ENCODE results near the gene N4BP2L1.
A peak's percentile ranks its signal among the peaks of the same experiment; 100 is the strongest.

The N4BP2L1 gene

DNA sequence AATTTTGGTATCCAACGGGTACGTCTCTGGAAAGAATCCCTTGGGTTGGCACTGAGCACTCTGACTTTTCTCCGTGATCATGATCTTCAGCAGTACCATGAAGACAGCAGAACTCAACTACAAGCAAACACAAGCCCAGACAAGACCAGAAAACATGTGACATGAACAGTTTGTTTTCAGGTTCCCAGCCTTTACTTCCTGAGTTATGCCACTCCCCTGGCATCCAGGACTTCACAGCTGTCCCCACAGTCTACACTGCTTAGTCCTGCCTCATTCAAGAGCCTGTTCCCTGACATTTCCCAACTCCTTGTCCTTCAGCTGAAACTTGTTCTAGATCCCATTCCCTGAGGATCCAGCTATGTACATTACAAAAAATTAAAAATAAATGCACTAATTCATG lies 4.9 kb upstream of the N4BP2L1 start:
- DNase-seq (ENCODE audit: low read depth in 2 of 2, low spot score in 1 of 2): no peak

DNA sequence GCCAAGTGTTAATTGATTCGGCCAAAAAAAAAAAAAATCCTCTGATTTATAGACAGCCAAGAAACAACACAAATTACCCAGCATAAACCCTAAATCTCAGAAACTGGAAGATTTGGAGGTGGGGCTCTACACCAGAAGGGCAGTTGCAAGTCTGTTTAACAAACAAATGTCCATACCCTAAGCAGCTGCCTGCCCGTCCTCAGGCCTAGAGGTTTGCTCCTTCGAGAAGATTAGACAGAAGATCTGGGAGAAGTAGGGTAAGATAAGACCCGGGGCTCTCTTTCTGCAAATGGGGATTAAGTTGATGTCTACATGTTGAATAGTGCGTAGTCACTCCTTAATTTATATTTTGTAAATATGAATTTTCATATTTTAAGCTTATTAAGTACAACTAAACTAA lies 3.4 kb upstream of the N4BP2L1 start:
- DNase-seq (ENCODE audit: low read depth in 2 of 2, low spot score in 1 of 2): no peak

DNA sequence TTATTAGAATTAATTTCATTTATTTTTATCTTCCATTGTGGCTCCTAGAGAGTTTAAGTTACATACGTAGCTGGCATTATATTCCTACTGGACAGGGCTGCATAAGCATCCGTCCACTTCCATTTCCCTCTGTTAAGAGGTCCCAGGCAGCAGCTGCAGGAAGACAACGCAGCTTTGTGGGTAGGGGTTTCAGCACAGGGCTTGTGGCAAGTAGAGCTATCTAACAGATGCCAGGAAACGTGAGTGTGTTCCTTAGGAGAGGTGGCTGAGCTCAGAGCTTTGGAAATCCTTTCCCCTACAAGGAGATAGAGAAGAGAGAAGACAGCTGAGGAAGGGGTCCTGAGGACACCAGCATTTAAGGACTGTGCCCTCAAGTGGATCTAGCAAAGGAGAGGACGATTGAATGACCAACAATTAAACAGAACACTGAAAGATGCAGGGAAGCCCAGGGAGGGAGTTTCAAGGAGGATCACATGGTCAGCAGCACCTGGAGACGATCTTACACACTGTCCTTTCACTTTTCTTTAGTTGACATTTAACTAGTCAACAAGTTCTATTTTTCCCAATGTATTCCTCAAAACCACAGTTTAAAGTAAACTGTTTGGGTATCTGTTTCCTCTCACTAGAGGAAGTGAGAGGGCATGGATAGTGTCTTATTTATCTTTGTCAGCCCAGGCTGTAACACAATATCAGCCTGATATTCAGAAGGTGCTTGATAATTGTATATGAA lies 2.3 kb upstream of the N4BP2L1 start:
- DNase-seq (ENCODE audit: low read depth in 2 of 2, low spot score in 1 of 2): no peak

DNA sequence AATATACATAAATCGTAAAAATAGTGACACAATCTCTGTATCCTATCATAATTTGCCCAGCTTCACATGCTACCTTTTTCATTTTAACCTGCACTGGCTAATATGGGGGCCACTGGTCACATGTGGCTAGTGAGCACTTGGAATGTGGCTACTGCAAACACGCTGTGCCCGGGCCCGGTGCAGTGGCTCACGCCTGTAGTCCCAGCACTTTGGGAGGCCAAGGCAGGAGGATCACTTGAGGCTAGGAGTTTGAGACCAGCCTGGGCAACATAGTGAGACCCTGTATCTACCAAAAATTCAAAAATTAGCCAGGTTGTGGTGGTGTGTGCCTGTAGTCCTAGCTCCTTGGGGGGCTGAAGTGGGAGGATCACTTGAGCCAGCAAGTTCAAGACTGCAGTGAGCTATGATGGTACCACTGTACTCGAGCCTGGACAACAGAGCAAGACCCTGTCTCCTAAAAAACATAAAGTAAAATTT lies 1.5 kb upstream of the N4BP2L1 start:
- no peak for DNase-seq (ENCODE audit: low read depth in 2 of 2, low spot score in 1 of 2)

DNA sequence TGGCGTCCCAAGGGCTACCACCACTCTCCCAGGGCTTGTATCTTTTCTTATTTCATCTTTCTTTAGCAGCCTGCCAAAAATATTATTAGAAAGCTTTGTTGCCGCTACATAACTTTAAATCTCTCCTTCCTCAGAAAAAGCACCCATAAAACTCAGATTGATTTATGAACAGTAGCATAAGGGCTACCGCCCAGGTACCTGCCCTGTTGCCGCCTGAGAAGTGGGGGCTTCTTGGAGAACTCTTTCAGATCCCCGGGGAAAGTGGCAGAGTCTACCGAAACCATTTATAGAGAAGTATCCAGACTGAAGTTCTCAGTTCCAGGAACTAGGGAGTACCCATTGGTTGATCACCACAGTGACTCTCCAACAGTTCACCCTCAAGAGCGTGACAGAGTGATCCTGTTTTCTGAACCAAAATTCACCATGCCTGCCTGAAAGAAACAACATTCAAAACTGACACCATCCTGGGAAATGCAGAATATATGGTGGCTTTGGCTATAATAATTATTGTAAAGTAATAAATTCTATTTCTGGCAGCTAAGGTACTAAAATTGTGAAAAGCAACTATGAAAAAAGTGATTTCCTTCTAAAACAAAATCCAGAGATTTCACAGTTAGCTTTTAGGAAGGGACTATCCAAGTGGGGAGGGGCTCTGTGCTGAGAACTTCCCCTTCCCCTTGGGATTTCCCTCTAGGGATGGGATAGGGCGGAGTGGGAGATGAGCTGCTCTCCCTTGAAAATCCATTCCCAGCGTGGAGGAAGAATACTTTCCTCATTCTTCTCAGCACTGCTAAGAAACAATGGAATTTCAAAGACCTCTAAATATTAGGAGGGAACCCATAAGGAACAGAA lies 877 bp upstream of the N4BP2L1 start:
- DNase-seq (ENCODE audit: low read depth in 2 of 2, low spot score in 1 of 2): no peak

DNA sequence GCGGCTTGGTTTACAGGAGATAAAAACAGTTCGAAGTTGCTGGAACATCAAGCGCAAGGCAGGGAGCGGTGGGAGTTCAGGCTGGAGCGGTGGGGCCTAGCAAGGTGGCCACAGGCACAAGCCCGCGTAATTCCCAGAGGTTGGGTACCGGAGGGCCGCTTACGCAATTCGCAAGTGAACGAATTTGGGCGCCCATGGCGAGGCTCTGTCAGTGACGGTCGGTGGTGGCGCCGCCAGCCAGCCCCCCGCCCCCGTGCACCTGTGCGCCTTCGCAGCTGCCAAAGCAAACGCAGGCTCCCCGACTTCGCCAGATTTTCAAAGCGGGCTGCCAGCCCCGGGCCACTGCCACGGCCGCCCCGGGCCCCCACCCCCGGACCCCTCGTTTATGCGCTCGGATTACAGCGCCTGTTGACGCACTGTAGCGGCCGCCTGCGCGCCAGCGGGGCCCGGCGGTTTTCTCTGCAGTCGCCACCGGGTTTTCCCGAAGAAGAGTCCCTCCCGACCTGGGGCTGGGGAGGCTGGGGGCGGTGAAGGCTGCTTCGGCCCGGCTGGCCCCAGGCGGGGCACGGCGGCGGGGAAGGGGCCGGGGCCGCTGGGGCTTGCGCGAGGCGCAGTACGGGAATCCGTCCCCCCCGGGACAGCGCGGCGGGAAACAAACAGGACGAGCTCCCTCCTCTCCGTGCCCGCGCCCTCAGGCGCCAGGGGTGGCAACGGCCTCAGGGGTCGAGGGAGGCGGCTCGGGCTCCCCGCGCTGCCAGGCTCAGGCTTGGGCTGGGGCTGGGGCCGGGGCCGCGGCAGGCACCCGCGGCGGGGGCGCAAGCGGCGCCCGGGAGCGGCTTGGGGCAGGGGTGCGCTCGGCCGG lies 709 bp downstream of the N4BP2L1 start:
- DNase-seq (ENCODE audit: low read depth in 2 of 2, low spot score in 1 of 2): peak in 1 of 2 donors; percentile 32

DNA sequence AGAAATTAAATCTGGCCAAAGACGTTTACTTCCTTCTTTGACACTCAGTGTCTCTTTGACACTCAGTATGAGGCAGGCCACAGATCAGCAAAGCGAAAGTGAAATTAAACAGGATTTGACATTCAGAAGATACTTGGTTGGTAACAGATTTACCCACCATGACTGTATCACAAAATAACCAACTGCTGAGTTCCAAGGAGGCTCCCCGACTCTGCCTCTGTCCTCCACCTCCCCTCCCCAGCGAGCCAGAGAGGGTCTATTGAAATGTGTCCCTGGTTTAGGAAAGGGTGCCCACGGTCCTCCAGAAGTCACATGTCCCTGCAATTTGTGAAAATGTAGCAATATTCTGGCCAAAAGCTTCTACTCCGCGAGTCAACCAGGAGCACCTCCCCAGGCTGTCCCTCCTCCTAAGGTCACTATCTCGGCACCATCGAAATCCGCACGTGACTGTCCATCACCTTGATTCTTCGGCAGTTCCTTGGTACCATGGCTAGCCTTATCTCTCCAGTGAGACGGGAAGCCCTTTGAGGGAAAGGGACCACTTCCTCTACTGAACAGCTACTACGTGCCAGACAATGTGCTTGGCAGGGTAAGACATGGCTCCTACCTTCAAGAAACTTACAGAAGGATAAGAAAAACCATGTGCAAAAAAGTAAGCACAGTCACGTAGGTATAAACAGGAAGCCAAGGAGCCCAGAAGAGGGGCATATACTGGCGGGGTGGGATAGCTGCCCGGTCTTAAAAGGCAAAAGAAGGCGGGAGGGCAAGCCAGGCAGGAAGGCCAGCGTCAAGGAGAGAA lies 1.5 kb downstream of the N4BP2L1 start:
- no peak for DNase-seq (ENCODE audit: low read depth in 2 of 2, low spot score in 1 of 2)

DNA sequence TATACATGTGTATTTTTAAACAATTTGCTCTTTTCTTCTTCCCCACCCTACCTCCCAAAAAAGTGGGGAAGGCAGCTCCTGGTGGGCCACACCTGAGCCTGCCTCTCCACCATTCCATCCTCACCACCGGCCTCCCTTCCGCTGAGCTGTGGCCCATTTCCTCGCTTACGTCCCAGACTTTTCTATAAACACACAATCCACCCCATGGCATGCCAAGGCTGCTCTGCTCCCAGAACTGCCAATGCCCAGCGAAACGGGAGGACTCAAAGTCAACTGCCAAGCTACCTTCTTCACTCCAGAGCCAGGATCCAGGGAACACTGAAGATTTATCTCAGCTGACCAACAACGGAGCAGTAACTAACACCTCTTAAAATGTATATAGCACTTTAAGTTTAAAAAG lies 2.8 kb downstream of the N4BP2L1 start:
- no peak for DNase-seq (ENCODE audit: low read depth in 2 of 2, low spot score in 1 of 2)

DNA sequence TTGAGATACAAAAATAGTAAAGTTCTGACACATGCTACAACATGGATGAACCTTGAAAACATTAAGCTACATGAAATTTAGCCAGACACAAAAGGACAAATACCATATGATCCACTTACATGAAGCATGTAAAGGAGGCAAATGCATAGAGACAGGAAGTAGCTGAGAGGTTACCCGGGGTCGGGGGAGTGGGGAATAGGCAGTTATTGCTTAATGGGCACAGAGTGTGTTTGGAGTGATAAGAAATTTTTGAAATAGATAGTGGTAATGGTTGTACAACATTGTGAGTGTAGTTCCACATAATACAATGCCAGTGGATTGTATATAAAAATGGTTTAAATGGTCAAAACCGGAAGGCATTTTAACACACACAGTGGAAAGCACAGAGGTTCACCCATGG lies 4.3 kb downstream of the N4BP2L1 start:
- DNase-seq (ENCODE audit: low read depth in 2 of 2, low spot score in 1 of 2): no peak

DNA sequence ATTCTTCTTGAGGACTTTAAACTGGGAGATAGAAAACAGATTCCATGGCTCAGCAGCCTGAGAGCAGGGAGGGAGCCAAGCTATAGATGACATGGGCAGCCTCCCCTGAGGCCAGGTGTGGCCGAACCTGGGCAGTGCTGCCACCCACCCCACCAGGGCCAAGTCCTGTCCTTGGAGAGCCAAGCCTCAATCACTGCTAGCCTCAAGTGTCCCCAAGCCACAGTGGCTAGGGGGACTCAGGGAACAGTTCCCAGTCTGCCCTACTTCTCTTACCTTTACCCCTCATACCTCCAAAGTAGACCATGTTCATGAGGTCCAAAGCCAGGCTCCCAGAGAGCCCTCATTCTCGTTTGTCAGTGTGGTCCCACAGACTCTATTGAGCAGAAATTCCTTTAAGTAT lies 8.1 kb downstream of the N4BP2L1 start:
- no peak for DNase-seq (ENCODE audit: low read depth in 2 of 2, low spot score in 1 of 2)

DNA sequence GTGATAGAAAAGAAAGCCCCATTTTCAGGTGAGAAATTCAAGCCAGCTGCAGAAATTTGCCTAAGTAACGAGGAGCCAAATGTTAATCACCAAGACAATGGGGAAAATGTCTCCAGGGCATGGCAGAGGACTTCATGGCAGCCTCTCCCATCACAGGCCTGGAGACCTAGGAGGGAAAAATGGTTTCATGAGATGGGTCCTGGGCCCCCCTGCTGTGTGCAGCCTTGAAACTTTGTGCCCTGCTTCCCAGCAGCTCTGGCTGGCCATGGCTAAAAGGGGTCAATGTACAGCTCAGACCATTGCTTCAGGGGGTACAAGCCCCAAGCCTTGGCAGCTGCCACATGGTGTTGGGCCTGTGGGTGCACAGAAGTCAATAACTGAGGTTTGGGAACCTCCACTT lies 9.9 kb downstream of the N4BP2L1 start:
- no peak for DNase-seq (ENCODE audit: low read depth in 2 of 2, low spot score in 1 of 2)

DNA sequence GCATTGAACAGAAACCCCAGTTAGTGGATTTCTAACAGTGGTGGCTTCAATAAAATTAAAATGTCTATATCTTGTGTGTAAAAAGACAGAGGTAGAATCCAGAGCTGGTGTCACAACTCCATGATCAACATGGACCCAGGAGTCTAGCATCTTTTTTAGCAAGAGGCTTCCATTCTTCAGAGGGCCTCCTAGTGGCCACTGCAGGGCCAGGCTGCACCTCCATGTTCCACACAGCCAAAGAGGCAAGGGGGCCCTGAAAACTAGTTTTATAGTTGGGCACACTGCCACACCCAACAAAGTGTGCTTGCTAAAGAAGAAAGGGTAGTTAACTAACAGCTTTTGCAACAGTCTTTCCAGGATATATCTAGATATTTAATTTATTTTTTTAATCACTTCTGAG lies 12.9 kb downstream of the N4BP2L1 start:
- DNase-seq (ENCODE audit: low read depth in 2 of 2, low spot score in 1 of 2): no peak

DNA sequence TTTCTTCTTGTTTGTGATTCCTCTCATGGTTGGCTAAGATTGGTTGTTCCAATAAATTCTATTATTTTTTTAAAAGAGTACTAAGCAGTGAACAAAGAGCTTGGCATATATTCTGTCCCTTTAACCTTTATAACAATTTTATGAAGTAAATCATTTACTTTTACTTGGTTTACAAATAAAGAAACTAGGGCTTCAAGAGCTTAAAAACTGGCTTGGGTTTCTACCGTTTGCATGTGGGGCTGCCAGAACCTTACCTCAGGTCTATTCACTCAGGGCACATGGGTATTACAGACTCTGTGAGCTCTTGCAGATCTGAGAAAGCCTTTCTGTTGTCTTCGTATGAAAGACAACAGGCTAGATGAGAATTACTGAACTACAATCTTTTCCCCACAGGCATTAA lies 13.3 kb downstream of the N4BP2L1 start:
- DNase-seq (ENCODE audit: low read depth in 2 of 2, low spot score in 1 of 2): no peak

DNA sequence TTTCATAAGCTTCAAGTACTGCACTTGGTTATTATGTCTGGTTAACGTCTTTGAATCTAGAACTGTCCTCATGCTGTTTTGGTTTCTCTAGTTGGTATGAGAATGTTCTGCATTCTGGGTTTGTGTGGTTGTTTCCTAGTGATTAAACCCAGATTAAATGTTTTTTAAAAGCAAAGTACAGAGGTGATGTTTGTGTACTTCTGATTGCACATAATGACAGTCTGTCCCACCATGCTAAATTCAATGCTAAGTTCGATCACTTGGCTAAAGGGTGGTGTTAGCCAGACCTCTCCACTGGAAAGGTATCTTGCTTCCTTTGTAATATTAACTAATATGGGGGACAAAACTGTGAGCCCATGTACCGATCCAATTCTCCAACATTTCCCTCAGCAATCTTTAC lies 14.6 kb downstream of the N4BP2L1 start:
- no peak for DNase-seq (ENCODE audit: low read depth in 2 of 2, low spot score in 1 of 2)

DNA sequence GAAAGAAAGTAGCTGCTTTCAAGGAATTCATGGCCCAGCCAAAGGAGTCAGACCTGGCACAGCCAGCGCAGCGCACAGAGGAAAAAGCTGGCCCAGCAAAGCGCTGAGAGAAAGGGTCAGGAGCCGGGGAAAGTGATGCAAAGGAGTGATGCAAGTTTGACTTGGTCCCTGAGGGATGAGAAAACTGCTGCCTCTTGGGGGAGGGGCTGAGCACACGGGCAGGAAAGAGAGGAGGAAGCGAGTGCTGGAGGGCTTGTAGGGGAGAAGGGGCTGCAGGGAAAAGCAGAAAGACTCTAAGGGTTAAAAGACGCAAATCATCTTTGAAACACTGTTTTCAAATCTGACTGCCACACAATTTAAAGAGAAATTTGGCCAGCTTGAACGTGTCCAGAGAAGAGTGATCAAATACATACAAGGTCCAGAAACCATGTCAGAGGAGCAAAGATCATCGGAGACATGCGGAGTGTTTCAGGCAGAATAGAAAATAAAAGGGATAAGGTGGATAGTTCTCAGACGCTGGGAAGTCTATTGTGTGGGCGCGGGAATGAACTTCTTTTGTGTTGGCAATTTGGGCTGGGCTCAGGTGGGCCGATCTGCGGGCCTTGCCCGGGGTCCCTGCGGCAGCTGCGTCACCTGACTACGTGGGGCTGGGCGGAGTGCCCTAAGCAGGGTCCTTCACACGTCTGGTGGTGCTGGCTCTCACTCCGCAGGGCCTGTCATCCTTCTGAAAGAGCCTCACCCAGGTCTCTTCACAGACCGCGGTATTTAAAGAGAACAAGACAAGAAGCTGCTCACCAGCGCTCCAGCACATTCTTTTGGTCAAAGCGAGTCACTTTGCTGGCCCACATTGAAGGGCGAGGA lies 18.1 kb downstream of the N4BP2L1 start:
- no peak for DNase-seq (ENCODE audit: low read depth in 2 of 2, low spot score in 1 of 2)

DNA sequence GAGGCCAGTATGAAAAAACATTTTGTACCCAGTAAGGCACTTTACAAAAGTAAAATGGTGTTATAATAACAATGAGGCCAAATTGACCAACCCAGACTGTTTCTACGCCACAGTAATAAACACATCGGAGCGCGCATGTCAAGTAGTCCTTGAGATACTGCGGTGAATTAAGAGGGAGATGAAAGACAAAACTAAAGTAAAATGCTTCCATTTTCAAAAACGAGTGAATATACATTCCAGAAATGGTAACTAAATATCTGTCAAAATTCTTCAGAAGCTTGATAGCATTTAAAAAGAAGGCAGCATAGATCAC lies 19.0 kb downstream of the N4BP2L1 start:
- no peak for DNase-seq (ENCODE audit: low read depth in 2 of 2, low spot score in 1 of 2)

DNA sequence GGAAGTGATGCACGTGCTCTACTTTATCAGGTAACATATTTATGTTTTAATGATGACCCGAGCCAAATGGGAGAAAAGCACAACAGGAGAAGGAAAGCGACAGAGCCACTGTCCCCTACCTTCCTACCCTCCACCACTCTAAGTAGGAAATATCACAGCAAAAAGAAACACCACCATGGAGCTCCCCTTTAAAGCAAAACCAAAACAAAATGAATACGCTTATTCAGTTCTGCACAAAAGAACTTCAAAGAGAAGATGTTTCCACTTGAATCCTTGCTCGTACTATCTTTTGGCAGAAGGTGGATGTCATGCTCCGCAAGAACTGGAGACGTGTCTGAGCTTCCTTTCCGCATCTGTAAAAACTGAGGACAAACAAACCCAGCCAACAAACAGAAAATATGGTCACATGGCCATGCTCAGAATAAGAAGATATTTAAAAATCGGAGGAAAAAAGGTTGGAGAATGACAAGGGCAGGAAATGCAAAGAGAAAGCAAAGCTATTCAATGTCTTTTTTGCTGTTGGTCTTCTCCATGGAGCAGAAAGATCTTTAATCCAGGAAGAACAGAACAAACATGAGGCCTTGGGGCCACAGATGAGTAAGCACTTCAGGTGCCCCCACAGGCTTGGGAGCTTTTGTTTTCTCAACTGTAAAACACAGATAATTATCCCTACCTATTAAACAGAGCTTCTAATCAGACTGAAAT lies 19.5 kb downstream of the N4BP2L1 start:
- DNase-seq (ENCODE audit: low read depth in 2 of 2, low spot score in 1 of 2): no peak

DNA sequence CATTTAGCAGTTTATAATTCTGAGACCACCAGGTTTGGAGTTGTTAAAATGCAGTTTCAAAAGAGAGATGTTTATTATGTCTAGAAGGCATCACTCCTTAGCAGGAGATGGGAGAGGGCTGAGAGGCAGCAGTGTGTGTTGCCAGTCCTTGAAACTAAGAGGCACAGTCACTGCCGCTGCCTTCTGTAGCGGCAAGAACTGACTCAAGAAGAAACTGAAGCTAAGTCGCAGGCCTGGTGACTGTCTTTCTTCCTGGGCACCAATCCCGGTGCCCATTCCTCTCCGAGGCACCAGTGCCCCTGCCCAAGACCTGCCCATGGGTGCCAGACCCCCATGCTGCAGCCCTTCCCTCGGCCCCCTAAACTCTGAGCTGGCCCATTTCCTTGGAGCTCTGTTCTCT lies 20.1 kb downstream of the N4BP2L1 start:
- no peak for DNase-seq (ENCODE audit: low read depth in 2 of 2, low spot score in 1 of 2)

DNA sequence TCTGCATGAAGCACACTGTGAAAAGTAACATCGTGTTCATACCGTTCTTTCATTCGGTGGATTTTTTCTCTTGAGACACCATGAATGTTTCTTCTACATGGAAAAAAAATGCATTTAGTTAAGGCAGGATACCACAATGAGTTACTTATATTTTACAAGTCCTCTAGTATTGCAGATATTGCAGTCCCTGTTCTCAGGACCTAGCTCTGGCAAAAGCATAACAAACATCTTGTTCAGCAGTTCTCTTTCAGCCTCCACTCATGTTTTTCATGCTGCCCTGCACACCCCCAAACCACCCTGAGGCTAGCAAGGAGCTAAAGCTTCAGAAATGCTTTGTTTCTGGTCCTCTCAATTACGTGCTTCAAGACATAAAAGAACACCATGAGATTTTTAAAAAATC lies 24.8 kb downstream of the N4BP2L1 start:
- DNase-seq (ENCODE audit: low read depth in 2 of 2, low spot score in 1 of 2): no peak

Data from stimulated activated CD8-positive, alpha-beta memory T cell treated with anti-CD3 and anti-CD28 coated beads, Interleukin-4, amount 100 ng/mL, for 4 hours (primary cell).